GM10266 (cell line): Measurements from ENCODE around the gene PACRG.

Source experiments
- DNase-seq: peaks from one replicate; pipeline ENCODE4 v3.0.0; 2012; ENCODE audit errors: extremely low spot score
- TF ChIP-seq, protein P1 (sequence below): IDR thresholded peaks from 2 replicates; pipeline ENCODE4 v1.5.1; 2012; ENCODE audit warnings: mild to moderate bottlenecking, low read depth; ENCODE audit not compliant: control insufficient read depth, insufficient read depth; ENCODE audit errors: missing control alignments

PACRG gene

GRCh38 chr6:163164175-163164900, 436.6 kb downstream of the PACRG start:
- TF ChIP-seq, protein P1, sequence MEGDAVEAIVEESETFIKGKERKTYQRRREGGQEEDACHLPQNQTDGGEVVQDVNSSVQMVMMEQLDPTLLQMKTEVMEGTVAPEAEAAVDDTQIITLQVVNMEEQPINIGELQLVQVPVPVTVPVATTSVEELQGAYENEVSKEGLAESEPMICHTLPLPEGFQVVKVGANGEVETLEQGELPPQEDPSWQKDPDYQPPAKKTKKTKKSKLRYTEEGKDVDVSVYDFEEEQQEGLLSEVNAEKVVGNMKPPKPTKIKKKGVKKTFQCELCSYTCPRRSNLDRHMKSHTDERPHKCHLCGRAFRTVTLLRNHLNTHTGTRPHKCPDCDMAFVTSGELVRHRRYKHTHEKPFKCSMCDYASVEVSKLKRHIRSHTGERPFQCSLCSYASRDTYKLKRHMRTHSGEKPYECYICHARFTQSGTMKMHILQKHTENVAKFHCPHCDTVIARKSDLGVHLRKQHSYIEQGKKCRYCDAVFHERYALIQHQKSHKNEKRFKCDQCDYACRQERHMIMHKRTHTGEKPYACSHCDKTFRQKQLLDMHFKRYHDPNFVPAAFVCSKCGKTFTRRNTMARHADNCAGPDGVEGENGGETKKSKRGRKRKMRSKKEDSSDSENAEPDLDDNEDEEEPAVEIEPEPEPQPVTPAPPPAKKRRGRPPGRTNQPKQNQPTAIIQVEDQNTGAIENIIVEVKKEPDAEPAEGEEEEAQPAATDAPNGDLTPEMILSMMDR: no peak
- no peak for DNase-seq

DNA sequence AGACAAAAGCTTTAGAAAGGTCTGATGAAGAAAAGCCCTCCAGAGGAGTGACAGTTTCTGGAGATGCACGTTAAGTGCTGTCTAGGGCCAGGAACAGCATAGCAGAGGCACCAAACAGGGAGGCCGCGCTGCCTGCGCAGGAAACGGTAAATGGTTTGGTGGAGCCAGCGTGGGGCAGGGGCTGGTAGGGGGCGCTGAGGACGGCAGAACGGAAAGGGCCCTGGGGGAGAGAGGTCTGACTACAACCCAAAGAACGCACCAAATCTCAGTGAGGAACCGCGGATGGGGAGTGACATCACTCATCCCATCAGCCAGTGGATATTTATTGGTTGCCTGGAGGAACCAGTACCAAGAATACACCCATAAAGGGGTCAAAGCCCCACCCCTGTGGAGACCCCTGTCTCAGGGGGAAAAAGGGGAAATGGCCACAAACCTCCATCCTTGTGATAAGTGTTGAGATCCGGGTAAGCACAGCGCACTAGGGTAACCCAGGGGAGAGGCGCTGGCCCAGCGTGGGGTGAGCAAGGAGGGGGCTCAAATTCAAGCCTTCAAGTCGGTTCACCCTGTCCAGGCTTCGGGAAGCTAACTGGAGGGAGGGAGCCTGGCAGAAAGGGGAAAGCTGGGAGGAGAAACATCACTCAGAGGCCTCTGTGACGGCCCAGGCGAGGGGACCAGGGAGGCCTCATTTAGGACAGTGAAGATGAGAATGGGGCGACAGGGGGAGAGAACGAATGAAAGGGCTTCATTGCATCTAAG, 437.6 kb downstream of the PACRG start:
- TF ChIP-seq, protein P1: no peak

DNA sequence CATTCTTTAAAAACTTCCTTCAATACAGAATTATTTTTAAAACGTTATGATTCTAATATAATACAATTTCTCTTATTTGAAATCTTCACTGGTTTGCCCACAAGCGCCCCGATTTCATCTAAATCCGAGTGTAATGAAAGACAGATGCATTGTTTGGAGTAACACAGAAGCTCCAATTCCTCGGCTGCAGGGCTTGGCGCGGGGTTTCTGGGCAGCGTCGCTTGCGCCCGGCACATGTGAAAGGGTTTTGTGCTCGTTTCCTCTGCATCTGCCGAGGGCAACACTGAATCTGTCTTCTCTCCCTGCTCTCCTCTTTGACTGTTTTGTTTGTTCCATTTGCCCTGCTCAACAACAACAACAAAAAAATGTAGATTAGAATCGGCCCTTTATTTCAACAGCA, 438.1 kb downstream of the PACRG start:
- TF ChIP-seq, protein P1: no peak
- DNase-seq: no peak

More for the DNA sequence above, 437.6 kb downstream of the PACRG start:
- no peak for DNase-seq

GRCh38 chr6:163166507-163166906, 438.7 kb downstream of the PACRG start:
- TF ChIP-seq, protein P1: no peak

DNA sequence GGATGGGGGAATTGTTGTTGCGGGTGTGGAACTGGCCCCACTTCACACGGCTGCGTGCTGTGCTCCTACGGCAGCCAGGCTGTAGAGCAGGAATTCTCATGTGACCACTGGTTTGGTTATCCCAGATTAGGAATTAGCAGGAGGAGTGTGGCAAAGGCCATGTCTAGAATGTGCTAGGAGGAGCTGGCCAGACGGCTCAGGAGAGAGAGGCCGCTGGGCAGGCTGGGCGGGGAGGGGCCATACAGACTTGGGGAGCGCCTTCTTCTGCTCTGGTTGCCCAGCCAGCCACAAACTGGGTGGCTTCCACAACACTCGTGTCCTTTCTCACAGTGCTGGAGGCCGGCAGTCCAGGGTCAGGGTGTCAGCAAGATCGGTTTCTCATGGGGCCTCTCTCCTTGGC, 441.7 kb downstream of the PACRG start:
- TF ChIP-seq, protein P1: no peak
- no peak for DNase-seq

More at GRCh38 chr6:163166507-163166906, 438.7 kb downstream of the PACRG start:
- no peak for DNase-seq

- TF ChIP-seq, protein P1: peak; percentile 54
- DNase-seq: peak; percentile 42
Measured at GRCh38 chr6:163170294-163170883, 442.6 kb downstream of the PACRG start.
